GM19193 (cell line): ENCODE measurements around the gene ETS2.

Experiments used
- POLR2A ChIP-seq: IDR thresholded peaks from 4 replicates; pipeline ENCODE4 v1.6.1; 2011; ENCODE audit not compliant: insufficient read depth, insufficient read length; ENCODE audit errors: extremely low read depth

ETS2 gene

GRCh38 chr21:38790961-38791360, 14.8 kb upstream of the ETS2 start:
- no peak for TF ChIP-seq POLR2A

- no peak for TF ChIP-seq POLR2A
These were observed 12.9 kb upstream of the ETS2 start for GRCh38 chr21:38792676-38793459.

GRCh38 chr21:38793926-38794713, 11.6 kb upstream of the ETS2 start:
- TF ChIP-seq POLR2A = no peak

- no peak for TF ChIP-seq POLR2A
These were observed 10.8 kb upstream of the ETS2 start for GRCh38 chr21:38794978-38795377.

GRCh38 chr21:38795475-38795874, 10.3 kb upstream of the ETS2 start:
- TF ChIP-seq POLR2A = no peak

- no peak for TF ChIP-seq POLR2A
These were observed 9.3 kb upstream of the ETS2 start for GRCh38 chr21:38796424-38796823.

- TF ChIP-seq POLR2A = no peak
These were observed 8.3 kb upstream of the ETS2 start for GRCh38 chr21:38797470-38797869.

GRCh38 chr21:38798081-38798480, 7.6 kb upstream of the ETS2 start:
- TF ChIP-seq POLR2A = no peak

GRCh38 chr21:38798481-38798882, 7.2 kb upstream of the ETS2 start:
- no peak for TF ChIP-seq POLR2A

- TF ChIP-seq POLR2A = no peak
These were observed 5.5 kb upstream of the ETS2 start for GRCh38 chr21:38800046-38800758.

GRCh38 chr21:38800924-38801744, 4.6 kb upstream of the ETS2 start:
- TF ChIP-seq POLR2A = no peak

- TF ChIP-seq POLR2A = no peak
These were observed 3.4 kb upstream of the ETS2 start for GRCh38 chr21:38802050-38803026.

GRCh38 chr21:38803075-38803660, 2.6 kb upstream of the ETS2 start:
- TF ChIP-seq POLR2A = no peak
